NCI-H446 treated with DMSO at 0.1 percent for 48 hours (cell line): Measurements from ENCODE around the gene MORN1.

ENCODE experiments used
- DNase-seq: peaks from one replicate; lab custom pipeline; 2025; lab: John Stamatoyannopoulos, UW

The MORN1 gene

DNA sequence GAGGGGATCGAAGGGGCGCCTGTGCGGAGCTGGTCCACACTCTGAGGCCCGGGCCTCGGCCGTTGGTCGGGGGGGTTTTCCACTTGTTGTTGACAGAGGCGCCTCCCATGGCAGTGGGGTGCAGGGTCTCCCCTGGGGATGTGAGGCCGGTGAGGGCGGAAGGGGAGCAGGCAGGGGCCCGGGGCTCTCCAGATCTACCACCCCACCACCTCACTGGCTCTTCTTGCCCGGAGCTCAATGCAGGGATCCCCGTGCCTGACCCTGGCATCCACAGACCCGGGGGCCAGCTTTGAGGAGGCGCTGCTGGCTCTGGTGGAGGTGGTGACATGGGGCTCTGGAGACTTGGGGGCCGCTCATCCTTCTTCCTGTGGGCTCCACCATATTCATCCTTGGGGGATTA, 28.1 kb upstream of the MORN1 start:
- no peak for DNase-seq

DNA sequence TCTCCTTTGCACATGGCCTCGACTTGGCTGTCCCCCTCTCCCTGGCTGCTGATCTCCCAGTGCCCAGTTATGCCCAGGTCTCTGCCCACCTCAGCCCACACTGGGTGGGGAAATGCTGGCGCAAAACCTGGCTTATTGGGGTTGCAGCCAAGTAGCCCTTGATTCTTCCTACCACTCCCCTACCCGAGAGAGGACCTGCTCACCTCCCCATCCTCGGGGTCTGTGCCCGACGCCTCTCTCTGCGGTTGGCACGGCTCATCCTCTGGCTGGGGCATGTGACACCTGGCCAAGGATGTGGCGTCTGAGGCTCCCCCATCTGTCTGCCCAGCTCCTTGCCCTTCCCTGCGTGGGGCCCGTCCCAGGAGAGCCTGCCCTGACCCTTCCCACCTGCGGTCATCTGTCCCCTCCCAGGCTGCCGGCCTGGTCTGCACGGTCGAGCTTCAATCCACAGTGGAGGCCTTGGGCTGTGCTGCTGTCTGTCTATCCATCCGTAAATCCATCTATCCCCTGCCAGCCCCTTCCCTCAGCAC, 27.5 kb upstream of the MORN1 start:
- no peak for DNase-seq

DNA sequence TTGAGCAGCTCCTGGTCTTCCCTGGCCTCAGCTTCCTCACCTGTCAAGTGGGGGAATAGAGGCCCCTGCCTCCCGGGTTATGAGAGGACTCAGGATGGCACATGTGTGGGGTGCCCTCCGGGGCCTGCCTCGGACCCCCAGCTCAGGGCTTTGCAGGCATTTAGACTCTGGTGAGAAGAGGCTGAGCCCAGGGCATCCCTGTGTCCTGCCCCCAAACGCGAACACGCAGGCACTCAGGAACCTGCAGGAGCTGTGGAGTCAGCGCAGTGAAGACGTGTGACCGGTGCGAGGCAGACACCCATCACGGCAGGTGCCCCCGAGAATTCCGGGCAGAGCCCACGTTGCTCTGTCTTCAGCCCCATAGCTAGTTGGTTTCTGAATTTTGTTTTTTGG, 26.5 kb upstream of the MORN1 start:
- no peak for DNase-seq

DNA sequence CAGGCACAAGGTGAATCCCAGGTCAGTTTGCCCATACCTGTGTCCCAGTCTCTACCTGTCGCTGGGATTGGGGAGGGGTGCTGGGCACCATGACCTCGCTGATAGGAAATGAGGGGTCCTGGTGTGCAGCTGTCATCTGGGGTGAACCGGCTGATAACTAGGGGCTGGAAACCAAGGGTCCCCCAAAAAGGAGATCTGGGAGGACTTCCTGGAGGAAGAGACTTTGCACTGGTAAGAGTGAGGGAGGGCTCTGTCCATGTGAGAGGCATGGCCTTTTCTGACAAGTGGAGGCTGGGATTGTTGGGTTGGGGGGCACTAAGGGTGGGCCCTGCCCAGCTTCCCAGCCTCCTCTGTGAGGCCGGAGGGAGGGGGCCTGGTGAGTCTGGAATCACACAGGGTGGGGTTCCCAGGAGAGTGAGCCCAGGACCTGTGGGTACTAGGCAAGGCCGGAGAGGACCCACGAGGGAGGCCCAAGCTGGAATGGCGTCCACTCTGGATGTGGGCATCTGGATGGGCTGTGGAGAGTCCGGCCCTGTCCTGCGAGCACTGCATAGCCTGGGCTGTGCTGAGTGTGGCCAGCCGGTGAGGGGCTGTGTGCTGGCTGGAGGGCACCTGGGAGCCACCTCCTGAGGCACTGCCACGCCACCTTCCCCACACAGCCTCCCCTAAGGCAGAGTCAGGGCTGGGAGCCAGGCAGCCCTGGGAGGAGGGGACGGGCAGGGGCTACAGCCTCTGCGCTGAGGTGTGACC, 25.9 kb upstream of the MORN1 start:
- DNase-seq, result no peak

DNA sequence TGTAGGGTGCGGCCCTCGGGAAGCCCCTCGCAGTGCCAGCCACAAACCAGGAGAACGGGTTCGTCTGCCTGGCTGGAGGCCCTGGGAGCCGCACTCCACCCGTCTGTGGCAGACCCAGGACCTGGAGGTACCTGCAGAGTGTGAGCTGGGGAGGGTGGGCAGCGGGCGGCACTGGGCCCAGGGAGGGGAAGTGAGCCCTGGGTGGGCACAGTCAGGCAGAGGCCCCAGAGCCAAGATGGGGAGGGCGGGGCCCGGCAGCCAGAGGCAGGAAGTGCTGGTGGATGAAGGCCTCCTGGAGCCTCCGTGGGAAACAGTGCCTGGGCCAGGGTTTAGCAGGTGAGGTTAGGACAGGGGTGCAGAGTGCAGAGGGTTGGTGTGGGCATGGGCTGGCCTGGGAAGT, 25.0 kb upstream of the MORN1 start:
- DNase-seq, result no peak

DNA sequence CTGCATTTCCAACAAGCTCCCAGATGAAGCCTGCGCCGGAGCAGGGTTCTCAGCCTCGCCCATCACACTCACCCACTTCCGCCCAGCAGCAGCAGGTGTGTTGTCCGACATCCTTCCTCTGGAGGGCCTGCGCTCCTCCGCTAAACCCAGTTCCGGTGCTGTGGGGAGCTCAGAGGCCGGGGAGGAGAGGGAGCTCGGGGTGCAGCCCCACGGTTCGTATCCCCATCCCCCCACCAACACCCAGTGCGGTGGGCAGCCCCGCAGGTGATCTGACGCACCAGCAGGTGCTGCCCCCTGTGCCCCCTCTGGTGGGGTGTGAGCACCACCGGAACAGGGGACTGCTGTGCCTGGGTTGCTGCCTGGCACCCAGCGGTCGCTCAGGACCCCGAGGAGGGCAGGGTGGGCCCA, 24.5 kb upstream of the MORN1 start:
- DNase-seq, result no peak

DNA sequence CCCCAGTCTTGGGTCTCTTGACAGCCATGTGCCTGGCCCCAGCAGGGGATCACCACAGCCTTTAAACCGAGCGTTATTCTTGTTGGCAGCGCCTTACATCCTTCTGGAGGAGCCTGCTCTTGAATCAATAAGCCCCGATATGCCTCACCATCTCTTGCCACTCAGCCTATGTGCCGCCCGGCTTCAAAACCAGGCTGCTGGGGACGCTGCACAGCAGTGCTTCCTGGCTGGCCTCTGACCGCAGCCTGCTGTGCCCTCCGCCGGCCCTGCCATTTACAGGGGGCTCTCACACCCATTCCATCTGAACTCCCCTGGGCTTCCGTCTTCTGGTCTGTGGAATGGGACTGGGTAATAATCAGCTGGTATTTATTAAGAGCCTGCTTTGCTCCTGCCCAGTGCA, 24.0 kb upstream of the MORN1 start:
- DNase-seq, result no peak

DNA sequence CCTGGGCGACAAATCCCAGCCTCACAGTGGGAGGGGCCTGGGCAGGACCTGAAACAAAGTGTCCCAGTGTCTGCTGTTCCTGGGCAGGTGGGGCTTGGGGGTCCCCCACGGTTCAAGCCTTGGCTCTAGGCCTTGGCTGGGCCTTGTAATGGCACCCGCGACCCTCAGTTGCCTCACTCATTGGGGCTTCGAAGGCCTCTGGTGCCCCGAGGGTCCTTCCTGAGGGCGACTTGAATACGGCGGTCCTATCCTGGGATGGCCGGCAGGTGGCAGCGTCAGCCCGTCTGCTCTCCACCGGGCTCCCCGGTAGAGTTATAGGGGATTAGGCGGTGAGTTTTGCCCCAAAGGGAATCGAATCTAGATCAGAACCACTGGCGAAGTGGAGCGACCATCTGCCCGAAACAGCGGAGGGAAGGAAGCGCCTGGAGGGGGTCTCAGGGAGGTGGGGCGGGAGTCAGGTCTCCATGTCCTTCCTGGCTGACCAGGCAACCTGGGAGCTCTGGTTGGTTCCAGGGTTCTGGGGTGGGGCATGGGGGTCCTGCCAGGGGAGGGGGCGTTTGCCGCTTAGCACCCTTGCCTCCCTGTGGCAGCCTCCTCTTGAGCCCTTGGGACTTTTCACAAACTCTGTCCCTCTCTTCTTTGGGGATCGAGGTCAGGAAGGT, 23.1 kb upstream of the MORN1 start:
- DNase-seq, result peak; percentile 35

DNA sequence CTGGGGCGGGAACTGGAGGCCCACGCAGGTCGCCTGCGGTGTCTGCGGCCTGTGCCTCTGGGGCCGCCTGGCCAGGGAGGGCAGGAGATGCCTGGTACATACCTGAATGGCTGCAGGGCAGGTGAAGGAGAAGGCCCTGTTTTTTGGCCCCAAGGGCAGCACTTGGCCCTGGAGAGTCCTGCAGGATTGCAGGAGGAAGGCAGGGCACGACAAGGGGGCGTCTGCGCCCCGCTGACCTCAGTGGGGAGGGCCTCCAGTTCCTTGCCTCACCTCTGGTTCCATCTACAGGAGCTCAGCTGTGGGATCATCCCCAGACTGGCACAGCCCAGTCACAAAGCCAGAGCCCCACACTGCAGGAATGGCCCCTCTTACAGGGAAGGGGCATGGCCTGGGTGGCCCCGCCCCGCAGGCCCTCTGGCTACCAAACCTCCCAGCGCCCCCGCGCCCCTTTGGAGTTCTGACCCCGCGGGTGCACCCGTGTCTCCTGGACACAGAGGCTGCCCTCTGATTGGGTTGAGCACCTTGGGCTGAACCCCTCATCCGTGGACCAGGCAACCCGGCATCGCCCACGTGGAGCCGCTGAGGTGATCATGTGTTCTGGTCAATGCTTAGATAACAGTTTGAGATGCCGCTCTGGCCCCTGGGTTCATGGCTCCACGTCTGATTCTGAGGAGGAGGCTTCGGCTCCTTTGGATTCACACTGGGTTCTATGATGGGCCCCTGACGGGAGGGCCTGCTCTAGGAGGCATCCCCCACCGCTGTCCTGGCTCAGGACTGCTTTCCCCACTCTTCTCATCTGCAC, 22.3 kb upstream of the MORN1 start:
- DNase-seq, result no peak

DNA sequence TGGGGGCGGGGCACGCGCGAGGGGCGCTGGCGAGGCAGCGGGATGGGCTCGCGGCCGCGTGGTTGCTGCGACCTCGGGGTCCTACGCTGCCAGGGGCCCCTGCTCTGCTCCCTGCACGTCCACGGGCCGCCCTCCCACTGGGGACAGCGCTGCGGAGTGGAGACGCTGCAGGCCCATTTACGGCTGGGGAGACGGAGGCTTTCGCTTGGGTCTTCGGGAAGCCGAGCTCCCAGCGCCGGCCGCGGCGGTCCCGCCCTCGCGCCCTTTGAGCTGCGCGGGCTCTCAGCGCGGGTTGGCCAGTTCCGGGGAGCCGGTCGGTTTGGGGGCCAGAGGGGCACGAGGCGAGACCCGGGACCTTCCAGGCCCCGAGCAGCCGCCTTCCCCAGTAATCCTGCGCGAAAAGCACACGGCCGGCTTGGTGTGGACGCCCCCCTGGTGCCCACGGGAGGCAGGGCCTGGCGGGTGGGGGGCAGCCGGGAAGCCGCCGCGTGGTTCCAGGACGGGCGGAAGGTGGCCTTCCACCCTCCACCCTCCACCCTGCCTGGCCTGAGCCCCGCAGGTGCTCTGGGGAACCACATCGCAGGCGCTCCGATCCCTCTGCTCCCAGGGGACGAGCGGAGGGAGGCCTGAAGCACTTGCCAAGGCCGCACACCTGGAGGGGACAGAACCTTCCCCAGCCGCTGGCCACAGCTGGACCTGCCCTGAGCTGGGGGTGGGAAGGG, 21.6 kb upstream of the MORN1 start:
- DNase-seq, result no peak

DNA sequence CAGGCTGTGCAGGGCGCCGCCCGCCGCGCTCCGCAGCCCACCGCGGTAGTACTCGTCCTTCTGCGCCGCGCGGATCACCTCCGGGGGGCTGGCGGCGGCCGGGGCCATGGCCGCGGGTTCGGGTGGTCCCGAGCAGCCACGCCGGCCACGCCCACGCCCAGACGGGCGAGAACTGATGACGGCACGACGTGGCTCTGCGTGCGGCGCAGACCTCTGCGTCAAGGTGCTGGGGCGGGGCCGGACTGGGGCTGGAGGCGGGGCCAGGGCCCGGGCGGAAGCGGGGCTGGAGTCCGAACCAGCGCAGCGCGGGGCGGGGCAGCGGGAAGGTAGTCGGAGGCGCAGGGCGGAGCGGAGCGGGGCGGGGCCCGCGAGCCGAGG, 21.0 kb upstream of the MORN1 start, which contains the start of gene PEX10:
TSS of gene PEX10 (minus strand) at position 170 of the 378 bp plus-strand sequence. CDS start at position 108, 62 bp downstream.
- peak; percentile 90 for DNase-seq

DNA sequence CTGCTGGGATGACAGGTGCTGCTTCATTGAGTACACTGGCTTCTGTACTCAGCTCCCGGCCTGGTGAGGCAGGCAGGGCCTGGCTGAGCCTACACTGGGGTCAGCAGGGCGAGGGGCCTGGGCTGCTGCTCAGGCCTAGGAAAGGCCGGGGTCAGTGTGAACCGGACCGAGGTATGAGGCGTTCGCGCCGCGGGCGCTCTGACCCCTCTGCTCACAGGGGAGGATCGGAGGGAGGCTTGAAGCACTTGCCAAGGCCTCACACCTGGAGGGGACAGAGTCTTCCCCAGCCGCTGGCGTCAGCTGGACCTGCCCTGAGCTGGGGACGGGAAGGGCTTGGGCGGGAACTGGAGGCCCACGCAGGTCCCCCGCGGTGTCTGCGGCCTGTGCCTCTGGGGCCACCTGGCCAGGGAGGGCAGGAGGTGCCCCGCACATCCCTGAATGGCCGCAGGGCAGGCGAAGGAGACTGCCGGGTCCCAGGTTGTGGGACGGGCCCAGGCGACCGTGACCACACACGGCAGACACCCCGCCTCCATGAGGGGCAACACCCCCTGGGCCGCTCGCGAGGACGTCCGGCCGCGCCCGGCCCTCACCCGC, 20.5 kb upstream of the MORN1 start:
- DNase-seq, result no peak

DNA sequence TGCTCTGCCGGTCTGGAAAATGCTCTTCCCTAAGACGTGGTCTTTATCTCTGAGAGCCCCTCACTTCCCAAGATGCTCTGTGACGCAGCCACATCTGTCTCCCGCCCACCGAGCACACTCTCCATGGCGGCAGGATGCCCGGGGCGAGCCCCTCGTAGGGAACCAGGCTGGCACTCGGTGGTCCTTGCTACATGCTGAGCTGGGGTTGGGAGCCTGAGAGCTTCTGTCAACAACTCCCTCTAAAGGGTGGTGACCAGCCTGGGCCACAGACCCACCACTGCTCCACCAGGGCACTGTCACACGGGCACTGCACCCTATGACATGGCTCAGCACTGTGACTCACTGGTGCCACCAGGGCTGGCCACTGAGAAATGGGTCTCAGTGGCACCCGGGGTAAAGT, 18.4 kb upstream of the MORN1 start:
- no peak for DNase-seq

DNA sequence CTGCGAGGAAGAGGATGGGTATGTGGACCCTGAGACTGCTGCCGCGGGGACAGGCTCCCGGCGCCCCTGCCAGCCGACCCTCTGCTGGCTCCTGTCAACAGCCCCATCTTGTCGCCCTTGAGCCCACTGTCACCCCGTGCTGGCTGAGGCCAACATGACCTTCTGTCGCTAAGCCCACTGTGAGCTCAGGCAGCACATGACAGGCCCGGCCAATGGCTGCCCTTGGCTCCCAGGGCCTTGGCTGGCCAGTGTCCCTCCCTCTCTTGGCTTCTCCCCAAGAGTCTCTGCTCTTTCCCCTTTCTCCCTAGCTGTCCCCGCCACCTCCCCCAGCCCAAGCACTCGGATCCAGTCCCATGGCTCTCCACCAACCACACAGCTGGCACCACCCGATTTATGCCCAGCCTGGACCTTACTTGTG, 17.5 kb upstream of the MORN1 start:
- no peak for DNase-seq

DNA sequence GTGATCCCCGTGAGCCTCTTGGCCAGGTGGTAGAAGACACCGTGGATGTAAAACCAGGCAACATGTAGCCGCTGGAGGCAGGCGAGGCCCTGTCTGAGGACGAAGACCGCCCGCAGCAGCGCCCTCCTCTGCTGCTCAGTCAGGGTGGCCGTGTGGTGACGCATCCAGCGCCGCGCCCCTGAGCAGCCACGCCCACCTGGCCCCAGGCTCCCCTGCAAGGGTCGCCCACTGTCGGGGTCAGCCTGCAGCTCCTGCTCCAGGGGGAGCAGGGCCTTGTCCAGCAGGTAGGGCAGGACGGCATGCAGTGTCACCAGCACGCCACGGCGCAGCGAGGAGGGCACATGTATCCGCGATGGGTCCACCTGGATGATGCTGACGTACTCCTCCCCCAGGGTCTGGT, 17.1 kb upstream of the MORN1 start:
- no peak for DNase-seq

DNA sequence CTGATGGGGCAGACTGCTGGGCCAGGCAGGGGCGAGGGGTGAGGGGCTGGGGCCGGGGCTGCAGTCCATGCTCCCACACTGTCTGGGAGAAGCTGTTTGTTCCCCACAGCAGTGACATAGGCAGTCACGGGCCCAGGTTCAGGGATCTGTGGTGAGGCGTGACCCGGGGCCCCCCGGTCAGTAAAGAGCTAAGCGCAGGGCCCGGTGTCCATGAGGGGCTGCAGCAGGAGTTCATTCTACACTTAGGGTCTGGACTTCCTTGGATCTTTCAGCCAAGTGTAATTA, 16.6 kb upstream of the MORN1 start:
- no peak for DNase-seq

DNA sequence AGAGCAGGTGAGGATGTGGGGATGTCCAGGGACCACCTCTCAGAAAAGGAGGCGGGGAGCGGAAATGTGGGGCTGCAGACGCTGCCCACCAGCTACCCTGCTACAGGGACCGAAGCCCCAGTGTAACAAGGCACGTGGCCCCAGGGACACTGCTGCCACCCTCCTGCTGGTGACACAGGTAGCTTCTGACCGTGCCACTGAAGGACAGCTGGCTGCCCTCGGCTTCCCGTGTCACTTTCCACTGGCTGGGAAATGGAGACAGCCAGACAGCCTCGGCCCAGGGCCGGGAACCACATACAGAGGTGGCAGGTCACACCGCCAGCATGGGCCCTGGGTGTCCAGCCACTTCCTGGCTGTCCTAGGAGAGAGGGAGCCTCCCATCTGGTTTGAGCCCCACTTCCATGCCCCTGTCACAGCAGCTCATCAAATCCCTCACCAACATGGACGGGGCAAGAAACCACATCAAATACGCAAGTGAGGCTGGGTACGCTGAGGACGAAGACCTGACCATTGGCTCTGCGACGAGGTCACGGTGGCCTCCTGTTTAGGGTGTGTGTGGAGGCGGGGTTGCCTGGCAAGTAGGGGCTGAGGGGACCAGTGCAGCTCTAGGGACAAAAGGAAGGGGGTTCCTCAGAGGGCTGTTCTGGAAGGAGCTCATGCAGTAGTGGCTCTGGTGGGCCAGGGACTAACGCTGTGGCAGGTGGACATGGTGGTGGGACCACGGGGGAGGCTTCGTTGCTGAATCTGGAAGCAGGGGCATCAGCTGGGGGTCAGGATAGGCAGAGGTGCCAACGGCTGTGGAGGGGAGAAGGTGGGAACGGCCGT, 16.0 kb upstream of the MORN1 start:
- DNase-seq, result no peak

DNA sequence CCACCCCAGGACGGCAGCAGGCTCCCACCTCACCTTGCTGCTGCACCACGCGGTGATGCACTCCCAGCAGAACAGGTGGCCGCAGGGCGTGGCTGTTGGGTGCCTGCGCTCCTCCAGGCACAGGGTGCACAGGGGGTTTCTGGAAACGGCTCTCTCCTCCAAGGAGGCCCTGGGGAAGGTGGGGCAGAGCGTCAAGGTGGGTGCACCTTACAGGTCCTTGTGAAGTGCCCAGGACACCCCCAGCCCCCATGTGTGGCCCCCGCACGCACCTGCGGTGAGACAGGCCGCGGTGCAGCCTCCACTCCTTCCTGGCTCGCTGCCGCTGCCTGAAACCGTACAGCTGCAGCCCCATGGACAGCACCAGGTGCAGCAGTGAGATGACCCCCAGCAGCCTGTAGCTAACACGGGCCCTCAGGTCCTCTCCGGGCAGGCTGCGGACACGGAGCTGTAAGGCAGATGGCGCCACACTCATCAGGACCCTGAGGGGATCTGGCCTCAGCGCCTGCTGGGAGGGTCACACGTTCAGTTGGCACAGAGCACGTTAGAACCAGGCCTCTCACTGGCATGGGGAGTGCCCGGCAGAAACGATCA, 15.2 kb upstream of the MORN1 start:
- no peak for DNase-seq

DNA sequence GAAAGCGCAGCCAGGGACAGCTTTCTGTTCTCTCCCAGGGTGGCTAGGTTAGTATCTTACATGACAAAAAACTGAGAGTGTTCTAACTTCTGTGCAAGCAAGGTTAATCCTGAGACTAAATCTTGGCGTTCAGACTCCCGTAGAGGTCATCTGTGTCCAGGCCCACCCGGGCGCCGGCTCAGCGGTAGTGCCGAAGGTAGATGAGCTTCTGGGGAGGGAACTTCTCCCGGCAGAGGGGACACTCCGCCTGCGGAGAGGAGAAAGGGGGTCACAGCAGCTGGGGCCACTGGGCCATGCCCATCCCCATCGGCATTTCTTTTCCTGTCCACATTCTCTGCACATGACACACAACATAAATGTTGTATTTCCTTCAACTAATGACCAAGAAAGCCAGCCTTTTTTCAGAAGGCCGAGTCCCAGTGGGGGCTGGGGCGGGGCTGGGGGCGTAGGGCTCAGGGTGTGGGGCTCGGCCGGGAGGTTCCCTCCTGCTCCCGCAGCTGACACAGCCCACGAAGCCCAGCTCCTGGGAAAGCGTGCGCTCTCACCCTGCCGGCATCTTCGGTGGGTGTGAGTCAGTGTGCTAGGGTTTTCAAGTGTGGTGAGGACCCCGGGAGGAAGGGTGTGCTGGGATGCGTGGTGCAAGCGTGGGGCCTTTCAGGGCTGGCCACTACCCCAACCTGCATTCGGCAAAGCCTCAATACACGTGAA, 14.4 kb upstream of the MORN1 start:
- no peak for DNase-seq
